NCI-H748 treated with DMSO at 0.1 percent for 48 hours (cell line): Measurements from ENCODE around the gene ITPKC.
"Not testable (repeated sequence)": the region's sequence is repeated elsewhere in the genome, so short reads cannot be mapped to it uniquely, and the experiment has no call there.

Source experiments
- DNase-seq: peaks from one replicate; lab custom pipeline; 2025; lab: John Stamatoyannopoulos, UW

Gene ITPKC

GRCh38 chr19:40768869-40769268 lies 52.0 kb downstream of the ITPKC start:
- no peak for DNase-seq

DNA sequence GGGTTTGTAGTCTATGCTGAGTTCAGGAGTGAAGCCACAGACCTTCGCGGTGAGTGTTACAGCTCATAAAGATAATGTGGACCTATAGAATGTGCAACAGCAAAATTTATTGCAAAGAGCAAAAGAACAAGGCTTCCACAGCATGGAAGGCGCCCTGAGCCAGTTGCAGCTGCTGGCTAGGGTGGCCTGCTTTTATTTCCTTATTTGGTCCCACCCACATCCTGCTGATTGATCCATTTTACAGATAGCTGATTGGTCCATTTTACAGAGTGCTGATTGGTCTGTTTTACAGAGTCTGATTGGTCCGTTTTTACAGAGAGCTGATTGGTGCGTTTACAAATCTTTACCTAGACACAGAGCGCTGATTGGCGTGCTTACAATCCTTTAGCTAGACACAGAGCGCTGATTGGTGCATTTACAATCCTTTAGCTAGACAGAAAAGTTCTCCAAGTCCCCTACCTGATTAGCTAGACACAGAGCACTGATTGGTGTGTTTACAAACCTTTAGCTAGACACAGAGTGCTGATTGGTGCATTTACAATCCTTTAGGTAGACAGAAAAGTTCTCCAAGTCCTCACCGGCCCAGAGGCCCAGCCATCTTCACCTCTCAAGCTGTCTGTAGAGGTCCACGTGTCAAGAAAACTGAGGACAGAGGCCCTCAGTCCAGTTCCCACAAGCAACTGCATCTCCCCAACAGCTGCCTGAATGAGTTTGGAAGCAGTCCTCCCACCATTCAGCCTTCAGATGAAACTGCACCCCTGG lies 54.4 kb downstream of the ITPKC start:
- not testable (repeated sequence) for DNase-seq

- DNase-seq: no peak
These were observed 58.2 kb downstream of the ITPKC start, which contains the start of gene MIA for GRCh38 chr19:40774916-40775631. Gene MIA (plus strand): TSS chr19:40775521. CDS start chr19:40775543, 22 bp downstream.

- DNase-seq: no peak
These were observed 58.7 kb downstream of the ITPKC start for GRCh38 chr19:40775632-40776022.

- DNase-seq: no peak
These were observed 59.5 kb downstream of the ITPKC start for GRCh38 chr19:40776364-40776763.

GRCh38 chr19:40776932-40777644 lies 60.2 kb downstream of the ITPKC start:
- peak; percentile 95 for DNase-seq

- DNase-seq: no peak
These were observed 60.7 kb downstream of the ITPKC start for GRCh38 chr19:40777645-40777936.

GRCh38 chr19:40777937-40778705 lies 61.2 kb downstream of the ITPKC start, which contains the start of gene RAB4B:
Gene RAB4B (plus strand): TSS chr19:40778247. CDS start chr19:40778376, 129 bp downstream.
- peak; percentile 99 for DNase-seq

DNA sequence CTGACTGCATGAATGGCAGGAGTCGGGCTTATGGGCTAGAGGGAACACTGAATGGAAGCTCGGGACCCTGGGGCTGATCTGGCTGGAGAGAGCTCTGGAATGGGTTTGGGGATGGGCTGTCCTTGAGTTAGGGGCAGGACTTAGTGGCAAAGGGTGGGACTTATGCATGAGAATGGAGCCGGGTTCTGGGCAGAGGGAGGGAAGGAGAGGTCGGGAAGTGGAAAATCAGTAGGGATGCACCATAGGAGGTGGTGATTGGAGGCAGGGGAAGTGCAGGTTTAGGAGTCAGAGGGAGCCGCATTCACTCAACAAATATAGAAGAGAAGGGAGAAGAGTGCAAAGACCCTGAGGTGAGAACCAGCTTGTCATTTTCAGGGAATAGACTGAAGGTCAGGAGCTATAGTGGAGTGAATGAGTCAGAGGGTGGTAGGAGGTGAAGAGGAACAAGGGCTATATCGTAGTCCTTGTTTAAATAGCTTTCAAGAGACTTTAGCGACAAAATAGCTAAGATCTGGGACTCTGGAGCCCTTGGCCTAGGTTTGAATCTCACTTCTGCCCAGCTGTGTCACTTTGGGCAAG lies 61.9 kb downstream of the ITPKC start:
- DNase-seq: no peak

GRCh38 chr19:40780582-40780981 lies 63.7 kb downstream of the ITPKC start:
- no peak for DNase-seq

DNA sequence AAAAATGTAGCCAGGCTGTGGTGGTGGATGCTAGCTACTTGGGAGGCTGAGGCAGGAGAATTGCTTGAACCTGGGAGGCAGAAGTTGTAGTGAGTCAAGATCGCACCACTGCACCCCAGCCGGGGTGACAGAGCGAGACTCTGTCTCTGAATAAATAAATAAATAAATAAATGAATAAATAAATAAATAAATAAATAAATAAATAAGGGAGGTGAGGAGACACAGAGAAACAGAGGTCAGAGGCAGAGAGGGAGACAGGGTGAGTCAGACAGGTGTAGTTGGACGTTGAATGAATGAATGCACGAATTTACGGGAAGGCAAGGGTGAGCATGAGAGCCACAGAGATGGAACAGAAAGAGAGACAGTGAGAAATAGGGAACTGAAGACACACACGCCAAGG lies 64.2 kb downstream of the ITPKC start:
- DNase-seq: no peak

- no peak for DNase-seq
These were observed 66.8 kb downstream of the ITPKC start for GRCh38 chr19:40783711-40784110.

DNA sequence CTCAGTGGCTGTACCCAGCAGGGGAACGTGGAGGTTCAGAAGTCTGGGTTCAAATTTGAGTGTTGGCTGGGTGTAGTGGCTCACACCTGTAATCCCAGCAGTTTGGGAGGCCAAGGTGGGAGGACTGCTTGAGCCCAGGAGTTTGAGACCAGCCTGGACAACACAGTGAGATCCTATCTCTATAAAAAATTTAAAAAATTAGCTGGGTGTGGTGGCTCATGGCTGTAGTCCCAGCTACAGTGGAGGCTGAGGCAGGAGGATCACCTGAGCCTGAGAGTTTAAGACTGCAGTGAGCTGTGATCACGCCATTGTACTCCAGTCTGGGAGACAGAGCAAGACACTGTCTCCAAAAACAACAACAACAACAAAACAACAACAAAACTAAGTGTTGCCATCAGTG lies 67.2 kb downstream of the ITPKC start:
- DNase-seq: not testable (repeated sequence)

- no peak for DNase-seq
These were observed 68.6 kb downstream of the ITPKC start for GRCh38 chr19:40785526-40785925.

DNA sequence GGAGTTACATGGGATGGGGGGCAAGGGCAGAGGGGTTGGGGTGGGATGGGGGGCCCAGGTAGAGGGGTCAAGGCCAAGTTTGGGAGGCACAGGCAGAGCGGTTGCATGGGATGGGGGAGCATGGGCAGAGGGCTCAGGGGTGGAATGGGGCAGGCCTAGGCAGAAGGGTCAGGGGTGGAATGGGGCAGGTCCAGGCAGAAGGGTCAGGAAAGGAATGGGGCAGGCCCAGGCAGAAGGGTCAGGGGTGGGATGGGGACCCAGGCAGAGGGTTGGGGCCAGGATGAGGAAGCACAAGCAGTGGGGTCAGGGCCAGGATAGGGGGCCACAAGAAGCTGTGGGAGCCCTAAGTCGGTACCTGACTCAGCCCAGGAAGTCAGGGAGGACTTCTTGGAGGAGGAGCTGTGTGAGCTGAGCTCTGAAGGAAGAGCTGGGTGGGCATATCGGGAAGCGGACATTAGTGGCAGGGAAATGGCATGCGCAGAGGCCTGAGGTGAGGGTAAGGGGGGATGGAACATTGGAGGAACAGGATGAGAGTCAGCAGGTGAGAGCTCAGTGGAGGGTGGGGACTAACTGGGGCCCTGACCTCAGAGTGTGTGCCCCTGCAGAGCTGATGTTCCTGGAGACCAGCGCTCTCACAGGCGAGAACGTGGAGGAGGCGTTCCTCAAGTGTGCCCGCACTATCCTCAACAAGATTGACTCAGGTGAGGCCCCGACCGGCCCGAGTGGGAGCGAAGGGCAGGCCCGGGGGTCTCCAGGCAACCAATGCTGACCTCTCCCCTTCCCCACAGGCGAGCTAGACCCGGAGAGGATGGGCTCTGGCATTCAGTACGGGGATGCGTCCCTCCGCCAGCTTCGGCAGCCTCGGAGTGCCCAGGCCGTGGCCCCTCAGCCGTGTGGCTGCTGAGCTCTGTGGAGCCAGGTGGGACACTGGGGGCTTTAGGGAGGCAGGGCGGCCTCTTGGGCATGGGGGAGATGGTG lies 69.4 kb downstream of the ITPKC start:
- no peak for DNase-seq
